Cardiac fibroblast (primary cell): ENCODE measurements around the gene TJP2.

Experiments
- DNase-seq, 2 donors: peaks; one replicate each; pipeline versions ENCODE4 v3.0.0 to v3.0.0-alpha.2; 2010; ENCODE audit warnings: low read depth in 2 of 2
- H3K4me3 ChIP-seq, 2 donors: replicated peaks in 1 of 2; 1 replicate in 1 of 2; 2 replicates in 1 of 2; pipeline ENCODE4 v1.5.1; 2011; ENCODE audit warnings: low read depth in 2 of 2, low read length in 2 of 2, mild to moderate bottlenecking in 2 of 2, moderate library complexity in 1 of 2
- CTCF ChIP-seq: IDR thresholded peaks from one replicate; pipeline ENCODE4 v1.5.1; 2011; ENCODE audit warnings: low read depth, mild to moderate bottlenecking, low read length, inconsistent platforms

TJP2 gene

GRCh38 chr9:69173891-69174615 lies at the start of gene TJP2:
Gene TJP2 (plus strand): TSS chr9:69174277. CDS start chr9:69174373, 96 bp downstream.
- no peak for TF ChIP-seq CTCF
- peak; percentile 80 to 86 for DNase-seq

GRCh38 chr9:69130456-69131441 lies 43.3 kb upstream of the TJP2 start:
- TF ChIP-seq CTCF, result no peak
- DNase-seq, result peak; percentile 84 to 90
- no peak overlapping the region for H3K4me3 ChIP-seq

More at GRCh38 chr9:69173891-69174615, at the start of gene TJP2:
- peak within 1 kb of the TSS; percentile 85 to 88 for H3K4me3 ChIP-seq

- H3K4me3 ChIP-seq, result no peak overlapping the region
- DNase-seq, result peak; percentile 91 to 92
- no peak for TF ChIP-seq CTCF
Measured at GRCh38 chr9:69131682-69132081, 42.4 kb upstream of the TJP2 start.

- no peak for DNase-seq
- no peak for TF ChIP-seq CTCF
Measured at GRCh38 chr9:69132361-69132760, 41.7 kb upstream of the TJP2 start.

GRCh38 chr9:69134412-69134811 lies 39.7 kb upstream of the TJP2 start:
- H3K4me3 ChIP-seq, result no peak overlapping the region
- DNase-seq, result no peak
- TF ChIP-seq CTCF, result no peak

More at GRCh38 chr9:69132361-69132760, 41.7 kb upstream of the TJP2 start:
- no peak overlapping the region for H3K4me3 ChIP-seq

GRCh38 chr9:69136185-69136584 lies 37.9 kb upstream of the TJP2 start:
- H3K4me3 ChIP-seq, result no peak overlapping the region
- DNase-seq, result no peak
- TF ChIP-seq CTCF, result no peak
